ENCODE measurements around the gene CTSZ. TPM values are rescaled to one million over a fixed set of nuclear protein-coding genes. Genes with fewer than 3 reads are reported as not detected.

CTSZ gene
- total and polyA plus RNA-seq, 4 donors, result 11.8 to 233 (median 188) TPM

DNA sequence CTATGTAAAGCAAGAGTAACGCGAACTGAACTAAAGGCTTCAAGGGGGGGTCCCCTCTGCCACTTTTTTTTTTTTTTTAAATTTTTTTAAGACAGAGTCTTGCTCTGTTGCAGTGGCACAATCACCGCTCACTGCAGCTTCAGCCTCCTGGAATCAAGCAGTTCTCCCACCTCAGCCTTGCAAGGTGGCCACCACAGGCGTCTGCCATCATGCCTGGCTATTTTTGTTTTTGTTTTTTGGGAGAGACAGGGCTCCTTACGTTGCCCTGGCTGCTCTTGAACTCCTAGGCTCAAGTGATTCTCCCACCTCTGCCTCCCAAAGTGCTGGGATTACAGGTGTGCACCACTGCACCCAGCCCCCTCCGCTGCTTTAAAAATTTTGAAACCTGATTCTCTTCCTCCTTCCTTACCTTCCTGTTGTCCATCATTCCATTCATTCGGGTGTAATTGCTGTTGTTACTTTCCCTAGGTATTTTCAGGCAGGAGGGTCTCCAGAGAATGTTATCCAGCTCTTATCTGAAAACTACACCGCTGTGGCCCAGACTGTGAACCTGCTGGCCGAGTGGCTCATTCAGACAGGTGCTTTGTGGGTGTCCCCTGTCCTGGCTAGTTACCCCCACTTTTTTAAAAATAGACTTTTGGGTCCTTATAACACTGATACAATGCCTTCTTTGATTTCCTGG is 20.6 kb downstream of the CTSZ start:
- Histone ChIP-seq H3K27me3 (ENCODE audit: control insufficient read depth in 4 of 4, insufficient read depth in 4 of 4, low read length in 3 of 4) (no peaks in the 10 kb centered on the region), H3K27ac (ENCODE audit: low read depth in 1 of 2, low read length in 2 of 2) (no peak overlapping the region), H3K4me1 (ENCODE audit: control insufficient read depth in 4 of 4, insufficient read depth in 4 of 4, low read length in 3 of 4) (peaks cover 6 to 43% (median 25%) of the 10 kb centered on the region in 4 donors), H3K9me3 (ENCODE audit: control insufficient read depth in 4 of 4, low read length in 3 of 4) (no peaks in the 10 kb centered on the region), H3K4me3 (ENCODE audit: low read depth in 1 of 3, low read length in 3 of 3) (no peak overlapping the region), H3K36me3 (ENCODE audit: control insufficient read depth in 4 of 4, insufficient read depth in 3 of 4, low read depth in 1 of 4, low read length in 3 of 4) (peaks cover 5 to 35% (median 21%) of the 10 kb centered on the region in 4 donors), H3K9ac (ENCODE audit: low read depth in 1 of 2, low read length in 2 of 2) (no peak overlapping the region)
- WGBS, result 92% methylated on average over 9 of the region's 9 CpGs
- TF ChIP-seq, protein P1, sequence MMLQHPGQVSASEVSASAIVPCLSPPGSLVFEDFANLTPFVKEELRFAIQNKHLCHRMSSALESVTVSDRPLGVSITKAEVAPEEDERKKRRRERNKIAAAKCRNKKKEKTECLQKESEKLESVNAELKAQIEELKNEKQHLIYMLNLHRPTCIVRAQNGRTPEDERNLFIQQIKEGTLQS (IDR thresholded peaks at IDR 0.05), result no peak
- TF ChIP-seq, protein P2, sequence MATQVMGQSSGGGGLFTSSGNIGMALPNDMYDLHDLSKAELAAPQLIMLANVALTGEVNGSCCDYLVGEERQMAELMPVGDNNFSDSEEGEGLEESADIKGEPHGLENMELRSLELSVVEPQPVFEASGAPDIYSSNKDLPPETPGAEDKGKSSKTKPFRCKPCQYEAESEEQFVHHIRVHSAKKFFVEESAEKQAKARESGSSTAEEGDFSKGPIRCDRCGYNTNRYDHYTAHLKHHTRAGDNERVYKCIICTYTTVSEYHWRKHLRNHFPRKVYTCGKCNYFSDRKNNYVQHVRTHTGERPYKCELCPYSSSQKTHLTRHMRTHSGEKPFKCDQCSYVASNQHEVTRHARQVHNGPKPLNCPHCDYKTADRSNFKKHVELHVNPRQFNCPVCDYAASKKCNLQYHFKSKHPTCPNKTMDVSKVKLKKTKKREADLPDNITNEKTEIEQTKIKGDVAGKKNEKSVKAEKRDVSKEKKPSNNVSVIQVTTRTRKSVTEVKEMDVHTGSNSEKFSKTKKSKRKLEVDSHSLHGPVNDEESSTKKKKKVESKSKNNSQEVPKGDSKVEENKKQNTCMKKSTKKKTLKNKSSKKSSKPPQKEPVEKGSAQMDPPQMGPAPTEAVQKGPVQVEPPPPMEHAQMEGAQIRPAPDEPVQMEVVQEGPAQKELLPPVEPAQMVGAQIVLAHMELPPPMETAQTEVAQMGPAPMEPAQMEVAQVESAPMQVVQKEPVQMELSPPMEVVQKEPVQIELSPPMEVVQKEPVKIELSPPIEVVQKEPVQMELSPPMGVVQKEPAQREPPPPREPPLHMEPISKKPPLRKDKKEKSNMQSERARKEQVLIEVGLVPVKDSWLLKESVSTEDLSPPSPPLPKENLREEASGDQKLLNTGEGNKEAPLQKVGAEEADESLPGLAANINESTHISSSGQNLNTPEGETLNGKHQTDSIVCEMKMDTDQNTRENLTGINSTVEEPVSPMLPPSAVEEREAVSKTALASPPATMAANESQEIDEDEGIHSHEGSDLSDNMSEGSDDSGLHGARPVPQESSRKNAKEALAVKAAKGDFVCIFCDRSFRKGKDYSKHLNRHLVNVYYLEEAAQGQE (IDR thresholded peaks at IDR 0.05), result no peak
- TF ChIP-seq RXRA (IDR thresholded peaks at IDR 0.05) (no peak), FOXA2 (IDR thresholded peaks at IDR 0.05) (no peak), RAD21 (IDR thresholded peaks at IDR 0.05) (no peak), SP1 (IDR thresholded peaks at IDR 0.05) (no peak), JUND (IDR thresholded peaks at IDR 0.05) (no peak), HNF4G (IDR thresholded peaks at IDR 0.05) (no peak), FOXA1 (IDR thresholded peaks at IDR 0.05) (no peak), NR2F2 (IDR thresholded peaks at IDR 0.05) (no peak), MAX (IDR thresholded peaks at IDR 0.05) (no peak), CTCF (IDR thresholded peaks at IDR 0.05; ENCODE audit: low read depth, low read length, missing input control) (no peak), GABPA (IDR thresholded peaks at IDR 0.05 in 1 of 2, conservative IDR thresholded peaks at IDR 0.05 in 1 of 2) (no peak), TAF1 (conservative IDR thresholded peaks at IDR 0.05) (no peak), ZBTB33 (IDR thresholded peaks at IDR 0.05) (no peak)
- no peak for DNase-seq (ENCODE audit: low spot score)

DNA sequence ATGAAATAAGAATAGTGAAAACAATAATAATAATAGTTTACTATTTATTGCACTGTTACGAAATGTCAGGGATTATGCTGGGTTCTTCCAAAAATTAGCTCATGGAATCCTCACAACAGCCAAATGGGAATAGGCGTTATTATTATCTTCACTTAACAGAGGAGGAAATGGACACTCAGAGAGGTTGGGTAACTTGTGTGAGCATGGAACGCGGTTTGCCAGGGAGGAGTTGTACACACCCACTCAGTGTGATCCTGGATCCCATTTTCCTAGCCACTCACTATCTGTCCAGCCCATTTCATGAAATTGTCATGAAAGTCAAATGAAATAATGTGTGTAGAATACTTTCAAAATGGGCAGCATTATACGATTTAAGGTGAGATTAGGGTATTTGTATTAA is 21.4 kb downstream of the CTSZ start:
- WGBS, result 93% methylated on average over 5 of the region's 5 CpGs
- no peak overlapping the region for H3K9ac ChIP-seq (ENCODE audit: low read depth in 1 of 2, low read length in 2 of 2)
- H3K4me1 ChIP-seq (ENCODE audit: control insufficient read depth in 4 of 4, insufficient read depth in 4 of 4, low read length in 3 of 4), result peaks cover 5 to 35% (median 22%) of the 10 kb centered on the region in 4 donors
- no peaks in the 10 kb centered on the region for H3K27me3 ChIP-seq (ENCODE audit: control insufficient read depth in 4 of 4, insufficient read depth in 4 of 4, low read length in 3 of 4)
- H3K9me3 ChIP-seq (ENCODE audit: control insufficient read depth in 4 of 4, low read length in 3 of 4), result no peaks in the 10 kb centered on the region
- H3K36me3 ChIP-seq (ENCODE audit: control insufficient read depth in 4 of 4, insufficient read depth in 3 of 4, low read depth in 1 of 4, low read length in 3 of 4), result peaks cover 5 to 31% (median 21%) of the 10 kb centered on the region in 4 donors
- no peak overlapping the region for H3K4me3 ChIP-seq (ENCODE audit: low read depth in 1 of 3, low read length in 3 of 3)
- no peak for TF ChIP-seq RAD21 (IDR thresholded peaks at IDR 0.05)
- DNase-seq (ENCODE audit: low spot score), result no peak
- H3K27ac ChIP-seq (ENCODE audit: low read depth in 1 of 2, low read length in 2 of 2), result no peak overlapping the region
